HEK293 (cell line): ENCODE results near the gene GEN1.

Experiments used
- CTCF ChIA-PET: fragments of 350-600 bp; formaldehyde crosslinking; extraction: SDS; loops from one replicate; lab custom pipeline; 2021; ENCODE audit warnings: antibody characterized with exemption; lab: Yijun Ruan, JAX
- POLR2A ChIA-PET: fragments of 300-600 bp; formaldehyde crosslinking; extraction: SDS; loops from one replicate; lab custom pipeline; 2020; ENCODE audit warnings: antibody characterized with exemption, inconsistent platforms; lab: Yijun Ruan, JAX
- H3K27ac ChIP-seq: fragments of 200-500 bp; sonication (Bioruptor generic); 2 replicates; pipeline ENCODE4 v1.5.1; 2014; ENCODE audit warnings: low read depth, low read length, control low read depth, inconsistent platforms; ENCODE audit errors: extremely low read depth
- H3K36me3 ChIP-seq, 2 experiments: fragments of 200-500 bp in 1 of 2; sonication (Bioruptor generic) in 1 of 2; 1 replicate in 1 of 2; 2 replicates in 1 of 2; pipeline ENCODE4 v1.5.1; 2014 to 2017; ENCODE audit warnings: inconsistent platforms in 2 of 2, low read length in 2 of 2; ENCODE audit not compliant: control insufficient read depth in 2 of 2, insufficient read depth in 1 of 2
- H3K4me1 ChIP-seq: fragments of 200-500 bp; sonication (Bioruptor generic); 2 replicates; pipeline ENCODE4 v1.5.1; 2014; ENCODE audit warnings: mild to moderate bottlenecking, low read length, inconsistent platforms; ENCODE audit not compliant: control insufficient read depth, insufficient read depth
- H3K4me3 ChIP-seq: 2 replicates; pipeline ENCODE4 v1.5.1; 2011; ENCODE audit warnings: low read depth, mild to moderate bottlenecking, control low read depth, low read length, moderate library complexity
- H3K9me3 ChIP-seq: fragments of 200-500 bp; sonication (Bioruptor generic); 2 replicates; pipeline ENCODE4 v1.5.1; 2014; ENCODE audit warnings: low read depth, low read length, inconsistent platforms; ENCODE audit not compliant: control insufficient read depth, insufficient read depth
- BCL11A ChIP-seq: fragments of 450-650 bp; formaldehyde crosslinking; IDR thresholded peaks from 2 replicates; pipeline ENCODE4 v1.5.1; 2016; ENCODE audit warnings: low read depth, missing biosample characterization, missing genetic modification characterization
- HOXA7 ChIP-seq: sonication (generic); formaldehyde crosslinking; IDR thresholded peaks from 2 replicates; pipeline ENCODE4 v1.8.1; 2022; ENCODE audit warnings: missing genetic modification reagents, borderline replicate concordance
- HOXC10 ChIP-seq: sonication (generic); formaldehyde crosslinking; IDR thresholded peaks from 2 replicates; pipeline ENCODE4 v1.8.1; 2023; ENCODE audit warnings: mild to moderate bottlenecking, missing genetic modification reagents
- KLF16 ChIP-seq: fragments of 450-650 bp; formaldehyde crosslinking; IDR thresholded peaks from 2 replicates; pipeline ENCODE4 v1.5.1; 2017; ENCODE audit warnings: missing biosample characterization, missing genetic modification characterization
- KLF17 ChIP-seq: fragments of 450-650 bp; formaldehyde crosslinking; IDR thresholded peaks from 2 replicates; pipeline ENCODE4 v1.5.1; 2016; ENCODE audit warnings: missing biosample characterization, missing genetic modification characterization
- PBX3 ChIP-seq: sonication (generic); formaldehyde crosslinking; IDR thresholded peaks from 2 replicates; pipeline ENCODE4 v1.8.1; 2022; ENCODE audit warnings: mild to moderate bottlenecking, moderate library complexity, missing genetic modification reagents
- PRDM10 ChIP-seq: fragments of 450-650 bp; formaldehyde crosslinking; IDR thresholded peaks from 2 replicates; pipeline ENCODE4 v1.5.1; 2016; ENCODE audit warnings: missing biosample characterization, missing genetic modification characterization
- RBAK ChIP-seq: fragments of 450-650 bp; formaldehyde crosslinking; IDR thresholded peaks from 2 replicates; pipeline ENCODE4 v1.5.1; 2016; ENCODE audit warnings: missing biosample characterization, missing genetic modification characterization
- REPIN1 ChIP-seq: fragments of 450-650 bp; formaldehyde crosslinking; IDR thresholded peaks from 2 replicates; pipeline ENCODE4 v1.5.1; 2017; ENCODE audit warnings: missing biosample characterization, missing genetic modification characterization, low read depth
- SCRT2 ChIP-seq: fragments of 450-650 bp; formaldehyde crosslinking; IDR thresholded peaks from 2 replicates; pipeline ENCODE4 v1.5.1; 2016; ENCODE audit warnings: missing biosample characterization, missing genetic modification characterization
- SP2 ChIP-seq: fragments of 450-650 bp; formaldehyde crosslinking; IDR thresholded peaks from 2 replicates; pipeline ENCODE4 v1.5.1; 2016; ENCODE audit warnings: missing biosample characterization, missing genetic modification characterization
- SP3 ChIP-seq: fragments of 450-650 bp; formaldehyde crosslinking; IDR thresholded peaks from 2 replicates; pipeline ENCODE4 v1.5.1; 2016; ENCODE audit warnings: missing biosample characterization, missing genetic modification characterization
- ZBTB10 ChIP-seq: fragments of 450-650 bp; formaldehyde crosslinking; IDR thresholded peaks from 2 replicates; pipeline ENCODE4 v1.5.1; 2016; ENCODE audit warnings: missing biosample characterization, missing genetic modification characterization
- ZBTB26 ChIP-seq: fragments of 450-650 bp; formaldehyde crosslinking; optimal IDR thresholded peaks from 2 replicates; pipeline ENCODE3; 2016; ENCODE audit warnings: missing biosample characterization, mild to moderate bottlenecking, missing genetic modification characterization
- ZBTB48 ChIP-seq: fragments of 450-650 bp; formaldehyde crosslinking; IDR thresholded peaks from 2 replicates; pipeline ENCODE4 v1.5.1; 2016; ENCODE audit warnings: missing biosample characterization, missing genetic modification characterization
- ZFP69B ChIP-seq: fragments of 450-650 bp; formaldehyde crosslinking; IDR thresholded peaks from 2 replicates; pipeline ENCODE4 v1.5.1; 2016; ENCODE audit warnings: missing biosample characterization, missing genetic modification characterization
- ZNF112 ChIP-seq: fragments of 450-650 bp; formaldehyde crosslinking; IDR thresholded peaks from 2 replicates; pipeline ENCODE4 v1.5.0; 2017; ENCODE audit warnings: missing biosample characterization, missing genetic modification characterization
- ZNF366 ChIP-seq: fragments of 450-650 bp; formaldehyde crosslinking; conservative IDR thresholded peaks from 2 replicates; pipeline ENCODE4 v1.5.1; 2016; ENCODE audit warnings: missing biosample characterization, missing genetic modification characterization
- ZNF37A ChIP-seq: fragments of 450-650 bp; IDR thresholded peaks from 2 replicates; pipeline ENCODE4 v1.5.1; 2018; ENCODE audit warnings: missing biosample characterization, missing genetic modification characterization
- ZNF398 ChIP-seq: fragments of 450-650 bp; formaldehyde crosslinking; IDR thresholded peaks from 2 replicates; pipeline ENCODE4 v1.5.1; 2017; ENCODE audit warnings: missing biosample characterization, missing genetic modification characterization
- ZNF473 ChIP-seq: fragments of 450-650 bp; formaldehyde crosslinking; IDR thresholded peaks from 2 replicates; pipeline ENCODE4 v1.5.1; 2017; ENCODE audit warnings: missing biosample characterization, missing genetic modification characterization
- ZNF560 ChIP-seq: fragments of 450-650 bp; formaldehyde crosslinking; IDR thresholded peaks from 2 replicates; pipeline ENCODE4 v1.5.1; 2017; ENCODE audit warnings: missing biosample characterization, missing genetic modification characterization, borderline replicate concordance
- ZNF660 ChIP-seq: fragments of 450-650 bp; IDR thresholded peaks from 2 replicates; pipeline ENCODE4 v1.5.1; 2018; ENCODE audit warnings: missing biosample characterization, mild to moderate bottlenecking, missing genetic modification characterization
- ZNF677 ChIP-seq: fragments of 450-650 bp; IDR thresholded peaks from 2 replicates; pipeline ENCODE4 v1.5.0; 2018; ENCODE audit warnings: missing biosample characterization, mild to moderate bottlenecking, missing genetic modification characterization, moderate library complexity
- ZNF76 ChIP-seq: fragments of 450-650 bp; formaldehyde crosslinking; IDR thresholded peaks from 2 replicates; pipeline ENCODE4; 2016; ENCODE audit warnings: low read depth, missing biosample characterization, missing genetic modification characterization, borderline replicate concordance

GEN1 gene

GRCh38 chr2:17752892-17753802 lies 791 bp upstream of the GEN1 start:
- Histone ChIP-seq H3K27ac (peak overlapping the region; percentile 95), H3K4me3 (peak overlapping the region; percentile 68), H3K9me3 (no peaks in the 10 kb centered on the region), H3K4me1 (peaks cover 22% of the 10 kb centered on the region), H3K36me3 (no peaks in the 10 kb centered on the region; a peak in 1 of 3 replicates)
- ChIA-PET POLR2A (interaction anchor here (0.7 to 1.5 kb wide), 9 partner anchors 13 to 943 kb away, joined by 3 to 9 read pairs (median 4); no protein-coding TSS in a partner anchor), CTCF (interaction anchor here (0.6 to 1.3 kb wide), 5 partner anchors 33 to 1980 kb away, joined by 3 to 8 read pairs (median 4); no protein-coding TSS in a partner anchor)
- 0 out of 2 replicates have a peak, but pooled peaks have one; percentile 38 for TF ChIP-seq KLF16 (tag by site-specific recombination)
- TF ChIP-seq ZNF37A (tag by site-specific recombination): no peak
- peak; percentile 35; the same call in 1 of the 2 replicates for TF ChIP-seq SP3 (tag by site-specific recombination)
- TF ChIP-seq ZNF76 (tag by site-specific recombination): peak; percentile 43; the same call in 1 of the 2 replicates
- no peak for TF ChIP-seq ZNF366 (tag by site-specific recombination)
- TF ChIP-seq BCL11A (tag by site-specific recombination): no peak
- TF ChIP-seq REPIN1 (tag by site-specific recombination): no peak
- TF ChIP-seq ZNF398 (tag by site-specific recombination): peak; percentile 42; the same call in 1 of the 2 replicates
- TF ChIP-seq ZBTB10 (tag by site-specific recombination): peak; percentile 50; the same call in 1 of the 2 replicates
- no peak for TF ChIP-seq PRDM10 (tag by site-specific recombination)
- no peak for TF ChIP-seq ZNF660 (tag by site-specific recombination)
- peak; percentile 45; the same call in 1 of the 2 replicates for TF ChIP-seq KLF17 (tag by site-specific recombination)
- TF ChIP-seq ZFP69B (tag by site-specific recombination): no peak
- TF ChIP-seq SP2 (tag by site-specific recombination): peak; percentile 31
- TF ChIP-seq ZNF473 (tag by site-specific recombination): no peak
- no peak for TF ChIP-seq ZNF112
- no peak for TF ChIP-seq ZNF677 (tag by site-specific recombination)
- no peak for TF ChIP-seq RBAK
- peak; percentile 54; the same call in 1 of the 2 replicates for TF ChIP-seq SCRT2
- no peak for TF ChIP-seq ZBTB48 (tag by site-specific recombination)
- TF ChIP-seq HOXC10: 0 out of 2 replicates have a peak, but pooled peaks have one; percentile 68
- TF ChIP-seq PBX3: peak; percentile 60; the same call in 1 of the 2 replicates
- TF ChIP-seq ZBTB26: peak; percentile 51
- no peak for TF ChIP-seq HOXA7 (CRISPR knock-in tag)
- TF ChIP-seq ZNF560: no peak
